Measurements from ENCODE around the gene ANKS1A. TPM values are rescaled to one million over a fixed set of nuclear protein-coding genes. Genes with fewer than 3 reads are reported as not detected.
A peak's percentile ranks its signal among the peaks of the same experiment; 100 is the strongest.
"Not testable (repeated sequence)": the region's sequence is repeated elsewhere in the genome, so short reads cannot be mapped to it uniquely, and the experiment has no call there.

Gene ANKS1A
- total and polyA plus RNA-seq, 2 experiments from 2014 or later, result 17.5 to 25.4 TPM

GRCh38 chr6:34930221-34930620, 41.2 kb downstream of the ANKS1A start:
- Histone ChIP-seq H3K4me2 (no peak overlapping the region), H3K79me2 (peaks cover 82% of the 10 kb centered on the region), H2AFZ (no peak overlapping the region), H4K20me1 (ENCODE audit: insufficient read depth, poor library complexity, severe bottlenecking) (no peaks in the 10 kb centered on the region), H3K4me3 (no peak overlapping the region), H3K27ac (no peak overlapping the region), H3K4me1 (ENCODE audit: insufficient read depth) (peaks cover 10% of the 10 kb centered on the region), H3K27me3 (no peaks in the 10 kb centered on the region), H3K9me2 (replicated peaks; ENCODE audit: insufficient read depth) (no peaks in the 10 kb centered on the region), H3K9me3 (ENCODE audit: low read depth) (no peaks in the 10 kb centered on the region), H3K36me3 (replicated peaks; ENCODE audit: insufficient read depth, low read depth) (no peaks in the 10 kb centered on the region)
- TF ChIP-seq EZH2phosphoT487 (IDR thresholded peaks at IDR 0.05; ENCODE audit: low read depth, severe bottlenecking, unreplicated experiment), result no peak
- no peak for TF ChIP-seq EZH2 (IDR thresholded peaks at IDR 0.05; ENCODE audit: borderline replicate concordance)
- TF ChIP-seq, protein P1, sequence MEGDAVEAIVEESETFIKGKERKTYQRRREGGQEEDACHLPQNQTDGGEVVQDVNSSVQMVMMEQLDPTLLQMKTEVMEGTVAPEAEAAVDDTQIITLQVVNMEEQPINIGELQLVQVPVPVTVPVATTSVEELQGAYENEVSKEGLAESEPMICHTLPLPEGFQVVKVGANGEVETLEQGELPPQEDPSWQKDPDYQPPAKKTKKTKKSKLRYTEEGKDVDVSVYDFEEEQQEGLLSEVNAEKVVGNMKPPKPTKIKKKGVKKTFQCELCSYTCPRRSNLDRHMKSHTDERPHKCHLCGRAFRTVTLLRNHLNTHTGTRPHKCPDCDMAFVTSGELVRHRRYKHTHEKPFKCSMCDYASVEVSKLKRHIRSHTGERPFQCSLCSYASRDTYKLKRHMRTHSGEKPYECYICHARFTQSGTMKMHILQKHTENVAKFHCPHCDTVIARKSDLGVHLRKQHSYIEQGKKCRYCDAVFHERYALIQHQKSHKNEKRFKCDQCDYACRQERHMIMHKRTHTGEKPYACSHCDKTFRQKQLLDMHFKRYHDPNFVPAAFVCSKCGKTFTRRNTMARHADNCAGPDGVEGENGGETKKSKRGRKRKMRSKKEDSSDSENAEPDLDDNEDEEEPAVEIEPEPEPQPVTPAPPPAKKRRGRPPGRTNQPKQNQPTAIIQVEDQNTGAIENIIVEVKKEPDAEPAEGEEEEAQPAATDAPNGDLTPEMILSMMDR (IDR thresholded peaks at IDR 0.05; ENCODE audit: poor library complexity), result no peak
- 74% methylated on average over 3 of the region's 3 CpGs for WGBS (ENCODE audit: low lambda C conversion rate, missing lambda C conversion rate)
- DNase-seq (ENCODE audit: low spot score), result no peak

DNA sequence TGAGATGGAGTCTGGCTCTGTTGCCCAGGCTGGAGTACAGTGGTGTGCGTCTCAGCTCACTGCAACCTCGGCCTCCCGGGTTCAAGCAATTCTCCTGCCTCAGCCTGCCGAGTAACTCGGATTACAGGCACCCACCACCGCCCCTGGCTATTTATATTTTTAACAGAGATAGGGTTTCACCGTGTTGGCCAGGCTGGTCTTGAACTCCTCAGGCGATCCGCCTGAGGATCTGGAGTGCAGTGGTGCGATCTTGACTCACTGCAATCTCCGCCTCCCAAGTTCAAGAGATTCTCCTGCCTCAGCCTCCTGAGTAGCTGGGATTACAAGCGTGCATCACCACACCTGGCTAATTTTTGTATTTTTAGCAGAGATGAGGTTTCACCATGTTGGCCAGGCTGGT, 43.1 kb downstream of the ANKS1A start:
- H4K20me1 ChIP-seq (ENCODE audit: insufficient read depth, poor library complexity, severe bottlenecking); H3K9me3 ChIP-seq (ENCODE audit: low read depth); DNase-seq (ENCODE audit: low spot score); H3K27me3 ChIP-seq; H3K36me3 ChIP-seq (replicated peaks; ENCODE audit: insufficient read depth, low read depth); H2AFZ ChIP-seq; H3K9me2 ChIP-seq (replicated peaks; ENCODE audit: insufficient read depth); H3K4me2 ChIP-seq; H3K27ac ChIP-seq; H3K4me3 ChIP-seq: not testable (repeated sequence)
- H3K79me2 ChIP-seq, result peaks cover 74% of the 10 kb centered on the region
- H3K4me1 ChIP-seq (ENCODE audit: insufficient read depth), result peaks cover 12% of the 10 kb centered on the region
- WGBS (ENCODE audit: low lambda C conversion rate, missing lambda C conversion rate), result 94% methylated on average over 12 of the region's 12 CpGs

- Histone ChIP-seq H3K4me1 (ENCODE audit: insufficient read depth) (peaks cover 22% of the 10 kb centered on the region), H3K27me3 (no peaks in the 10 kb centered on the region), H3K9me2 (replicated peaks; ENCODE audit: insufficient read depth) (no peaks in the 10 kb centered on the region), H3K4me2 (no peak overlapping the region), H3K27ac (no peak overlapping the region), H3K4me3 (no peak overlapping the region), H3K36me3 (replicated peaks; ENCODE audit: insufficient read depth, low read depth) (no peaks in the 10 kb centered on the region), H2AFZ (no peak overlapping the region), H3K9me3 (ENCODE audit: low read depth) (no peaks in the 10 kb centered on the region), H4K20me1 (ENCODE audit: insufficient read depth, poor library complexity, severe bottlenecking) (no peaks in the 10 kb centered on the region), H3K79me2 (peaks cover 78% of the 10 kb centered on the region)
- DNase-seq (ENCODE audit: low spot score), result peak; percentile 66
- TF ChIP-seq EZH2phosphoT487 (IDR thresholded peaks at IDR 0.05; ENCODE audit: low read depth, severe bottlenecking, unreplicated experiment) (no peak), EZH2 (IDR thresholded peaks at IDR 0.05; ENCODE audit: borderline replicate concordance) (no peak)
- TF ChIP-seq, protein P1 (IDR thresholded peaks at IDR 0.05; ENCODE audit: poor library complexity), result no peak
- WGBS (ENCODE audit: low lambda C conversion rate, missing lambda C conversion rate), result 59% methylated on average over 5 of the region's 5 CpGs
Observed at GRCh38 chr6:34934516-34934915, 45.5 kb downstream of the ANKS1A start.

- H3K9me3 ChIP-seq (ENCODE audit: low read depth), result no peaks in the 10 kb centered on the region
- WGBS (ENCODE audit: low lambda C conversion rate, missing lambda C conversion rate), result 87% methylated on average over 3 of the region's 3 CpGs
- no peaks in the 10 kb centered on the region for H3K36me3 ChIP-seq (replicated peaks; ENCODE audit: insufficient read depth, low read depth)
- TF ChIP-seq EZH2 (IDR thresholded peaks at IDR 0.05; ENCODE audit: borderline replicate concordance) (no peak), EZH2phosphoT487 (IDR thresholded peaks at IDR 0.05; ENCODE audit: low read depth, severe bottlenecking, unreplicated experiment) (no peak)
- TF ChIP-seq, protein P1 (IDR thresholded peaks at IDR 0.05; ENCODE audit: poor library complexity), result no peak
- H3K27ac ChIP-seq, result no peak overlapping the region
- H3K4me2 ChIP-seq, result no peak overlapping the region
- H3K27me3 ChIP-seq, result no peaks in the 10 kb centered on the region
- H2AFZ ChIP-seq, result no peak overlapping the region
- H3K4me3 ChIP-seq, result no peak overlapping the region
- no peak for DNase-seq (ENCODE audit: low spot score)
- H3K9me2 ChIP-seq (replicated peaks; ENCODE audit: insufficient read depth), result no peaks in the 10 kb centered on the region
- peaks cover 24% of the 10 kb centered on the region for H3K4me1 ChIP-seq (ENCODE audit: insufficient read depth)
- H4K20me1 ChIP-seq (ENCODE audit: insufficient read depth, poor library complexity, severe bottlenecking), result no peaks in the 10 kb centered on the region
- H3K79me2 ChIP-seq, result peaks cover 75% of the 10 kb centered on the region
Observed at GRCh38 chr6:34938268-34938667, 49.2 kb downstream of the ANKS1A start.

Data from hepatocyte (in vitro differentiated cells).